Effector CD4-positive, alpha-beta T cell (primary cell): ENCODE data around the gene EML4.
"Not testable (repeated sequence)": the region's sequence is repeated elsewhere in the genome, so short reads cannot be mapped to it uniquely, and the experiment has no call there.

Source experiments
- DNase-seq: peaks from one replicate; pipeline ENCODE4 v3.0.0-alpha.2; 2020
- total RNA-seq: gene quantifications from one replicate; lab custom pipeline; 2026; lab: John Stamatoyannopoulos, UW

EML4 gene
- total RNA-seq = 433 reads per million, percentile 97 among the genes with 10 or more reads in this experiment

GRCh38 chr2:42169100-42169873 lies at the start of gene EML4:
Gene EML4, plus strand, starts transcription at chr2:42169353. Its CDS starts 259 bp downstream, at chr2:42169612.
- DNase-seq = peak; percentile 84

- no peak for DNase-seq
Observed at GRCh38 chr2:42123426-42123825, 45.7 kb upstream of the EML4 start.

- DNase-seq = no peak
Observed at GRCh38 chr2:42124011-42124785, 45.0 kb upstream of the EML4 start.

- no peak for DNase-seq
Observed at GRCh38 chr2:42125841-42126594, 43.1 kb upstream of the EML4 start.

- not testable (repeated sequence) for DNase-seq
Observed at GRCh38 chr2:42126873-42127272, 42.3 kb upstream of the EML4 start.

- DNase-seq = no peak
Observed at GRCh38 chr2:42127425-42128424, 41.4 kb upstream of the EML4 start.

- DNase-seq = no peak
Observed at GRCh38 chr2:42128721-42129486, 40.2 kb upstream of the EML4 start.

GRCh38 chr2:42129487-42129852 lies 39.7 kb upstream of the EML4 start:
- DNase-seq = no peak

GRCh38 chr2:42129947-42130346 lies 39.2 kb upstream of the EML4 start:
- no peak for DNase-seq

- DNase-seq = not testable (repeated sequence)
Observed at GRCh38 chr2:42130858-42131257, 38.3 kb upstream of the EML4 start.

- no peak for DNase-seq
Observed at GRCh38 chr2:42132191-42132965, 36.8 kb upstream of the EML4 start.

- DNase-seq = peak; percentile 90
Observed at GRCh38 chr2:42132966-42133641, 36.0 kb upstream of the EML4 start.

- no peak for DNase-seq
Observed at GRCh38 chr2:42133771-42134195, 35.4 kb upstream of the EML4 start.

GRCh38 chr2:42134401-42134932 lies 34.7 kb upstream of the EML4 start:
- not testable (repeated sequence) for DNase-seq

- DNase-seq = no peak
Observed at GRCh38 chr2:42135381-42136312, 33.5 kb upstream of the EML4 start.

GRCh38 chr2:42136782-42137124 lies 32.4 kb upstream of the EML4 start:
- no peak for DNase-seq

GRCh38 chr2:42137125-42137841 lies 31.9 kb upstream of the EML4 start:
- DNase-seq = no peak
